GM21526 (cell line): ENCODE data around the gene GNB2.

ENCODE experiments used
- ATAC-seq: cut with Tn5 transposase; IDR thresholded peaks from one replicate; pipeline ENCODE4 v1.9.1; 2021; ENCODE audit warnings: moderate library complexity; ENCODE audit not compliant: unreplicated experiment, low FRiP score

GNB2 gene

DNA sequence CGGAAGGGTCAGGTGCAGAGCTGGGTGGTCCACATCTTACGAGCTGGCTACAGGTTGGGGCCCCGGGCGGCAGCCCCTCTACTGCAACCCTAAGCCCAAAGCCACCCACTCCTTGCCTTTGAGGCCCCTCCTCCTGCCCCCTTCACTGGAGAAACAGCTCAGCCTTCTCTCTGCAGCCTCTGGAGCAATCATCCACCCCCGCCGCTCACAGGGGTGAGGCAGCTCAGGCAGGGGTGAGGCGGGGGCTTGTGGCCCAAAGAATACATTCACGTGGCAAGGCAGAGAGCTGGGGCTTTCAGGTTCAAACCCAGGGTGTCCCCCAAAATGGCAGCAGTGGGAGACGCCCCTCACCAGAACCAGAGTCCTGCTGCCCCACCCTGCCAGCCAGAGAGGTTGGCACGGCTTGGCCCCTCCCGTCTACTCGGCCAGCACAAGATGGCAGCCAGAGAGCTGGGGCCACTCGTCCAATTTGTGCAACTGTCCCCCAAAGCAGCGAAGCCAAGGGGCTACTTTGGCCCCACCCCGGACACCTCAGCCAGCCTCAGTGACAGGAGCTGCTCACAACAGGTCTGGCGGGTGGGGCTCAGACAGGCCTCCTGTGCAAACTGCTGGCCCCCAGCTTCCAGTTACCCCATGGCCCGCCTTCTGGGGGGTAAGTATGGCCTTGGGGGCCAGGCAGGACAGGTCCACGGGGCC lies 7.2 kb downstream of the GNB2 start:
- ATAC-seq = no peak

DNA sequence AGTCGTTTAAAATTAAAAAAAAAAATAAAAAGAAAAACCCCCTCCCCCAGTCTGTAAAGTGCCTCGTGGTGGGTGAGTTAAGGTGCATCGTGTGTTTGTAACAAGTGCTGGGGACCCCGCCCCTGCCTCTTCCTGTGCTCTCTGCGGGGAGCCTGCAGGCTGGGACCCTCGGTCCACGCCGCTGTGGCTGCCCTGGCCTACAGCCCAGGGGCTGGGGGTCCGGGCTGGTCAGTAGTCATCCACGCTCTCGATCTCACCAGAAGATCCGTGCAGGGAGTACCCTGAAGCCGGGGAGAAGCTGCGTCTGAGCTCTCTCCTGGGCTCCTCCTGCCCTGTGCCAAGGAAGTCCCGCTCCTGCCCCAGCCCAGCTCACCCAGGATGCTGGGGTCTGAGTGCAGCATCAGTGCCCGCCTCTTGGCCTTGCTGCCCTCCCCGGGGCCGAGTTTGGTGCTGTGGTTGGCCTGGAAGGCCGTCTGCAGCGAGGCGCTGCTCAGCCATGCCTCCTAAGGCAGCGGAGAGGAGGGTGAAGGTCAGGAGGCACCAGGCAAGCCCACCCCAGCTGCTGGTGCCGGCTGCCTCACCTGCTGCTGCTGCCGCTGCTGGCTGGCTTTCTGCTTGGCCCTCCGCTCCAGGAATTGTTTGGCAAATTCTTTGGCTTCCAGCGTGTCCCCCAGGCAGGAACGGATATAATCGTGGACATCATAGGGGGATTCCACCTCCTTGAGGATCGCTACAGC lies 8.1 kb downstream of the GNB2 start:
- no peak for ATAC-seq

GRCh38 chr7:100682228-100682741 lies 8.7 kb downstream of the GNB2 start:
- no peak for ATAC-seq

DNA sequence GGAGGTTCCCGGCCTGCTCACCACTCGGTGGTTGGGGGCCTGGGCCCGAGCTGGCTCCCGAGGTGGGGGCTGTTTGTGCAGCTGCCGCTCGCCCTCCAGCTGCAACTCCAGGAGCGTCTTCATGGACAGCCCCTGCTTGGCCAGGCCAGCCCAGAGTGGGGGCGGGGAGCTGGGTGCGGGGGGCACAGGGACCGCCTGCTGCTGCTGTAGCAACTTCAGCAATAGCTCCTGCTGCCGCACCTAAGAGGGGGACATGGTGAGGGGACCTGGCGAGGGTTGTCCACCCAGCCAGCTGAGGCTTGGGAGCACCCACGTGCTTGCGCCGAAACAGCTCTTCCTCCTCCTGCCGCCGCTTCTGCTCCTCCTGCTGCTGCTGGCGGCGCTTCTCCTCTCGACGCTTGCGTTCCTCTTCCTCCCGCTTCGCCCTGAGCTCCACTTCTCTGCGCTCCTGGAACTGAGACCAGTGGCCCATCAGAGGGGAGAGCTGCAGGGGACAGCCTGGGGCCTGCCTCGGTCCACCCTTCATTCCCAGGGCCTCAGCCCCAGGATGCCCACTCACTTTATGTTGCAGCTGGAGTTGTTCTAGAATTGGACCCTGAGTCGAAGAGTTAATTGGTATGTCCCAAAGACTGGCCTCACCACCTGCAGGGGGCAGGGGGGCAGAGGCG lies 9.6 kb downstream of the GNB2 start:
- ATAC-seq = no peak

GRCh38 chr7:100683659-100684533 lies 10.4 kb downstream of the GNB2 start:
- ATAC-seq = no peak

GRCh38 chr7:100684534-100685042 lies 11.0 kb downstream of the GNB2 start:
- ATAC-seq = no peak

DNA sequence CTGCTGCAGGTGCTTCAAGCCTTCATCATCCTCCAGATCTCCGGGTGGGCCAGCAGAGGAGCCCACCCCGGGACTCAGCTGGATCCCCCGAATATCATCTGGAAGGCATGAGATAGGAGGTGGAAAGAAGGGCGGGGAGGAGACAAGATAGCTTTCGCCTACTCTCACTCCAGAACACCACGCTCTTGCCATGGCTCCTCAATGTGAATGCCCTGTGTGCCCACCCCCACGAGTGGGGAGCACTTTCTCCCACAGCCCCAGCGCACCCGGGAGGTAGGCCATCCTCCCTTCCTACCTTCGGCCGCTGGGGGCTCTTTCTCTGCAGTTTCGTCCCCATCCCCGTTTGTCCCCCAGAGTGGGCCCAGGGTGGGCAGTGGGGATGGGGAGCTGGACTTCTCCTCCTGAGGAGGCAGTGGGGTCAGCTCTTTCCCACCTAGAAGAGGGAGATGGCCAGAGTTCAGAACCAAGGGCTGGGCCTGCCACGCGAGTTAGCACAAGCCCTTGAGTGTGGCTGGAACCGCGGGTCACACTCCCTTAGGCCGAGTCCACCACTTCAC lies 11.6 kb downstream of the GNB2 start:
- ATAC-seq = no peak

DNA sequence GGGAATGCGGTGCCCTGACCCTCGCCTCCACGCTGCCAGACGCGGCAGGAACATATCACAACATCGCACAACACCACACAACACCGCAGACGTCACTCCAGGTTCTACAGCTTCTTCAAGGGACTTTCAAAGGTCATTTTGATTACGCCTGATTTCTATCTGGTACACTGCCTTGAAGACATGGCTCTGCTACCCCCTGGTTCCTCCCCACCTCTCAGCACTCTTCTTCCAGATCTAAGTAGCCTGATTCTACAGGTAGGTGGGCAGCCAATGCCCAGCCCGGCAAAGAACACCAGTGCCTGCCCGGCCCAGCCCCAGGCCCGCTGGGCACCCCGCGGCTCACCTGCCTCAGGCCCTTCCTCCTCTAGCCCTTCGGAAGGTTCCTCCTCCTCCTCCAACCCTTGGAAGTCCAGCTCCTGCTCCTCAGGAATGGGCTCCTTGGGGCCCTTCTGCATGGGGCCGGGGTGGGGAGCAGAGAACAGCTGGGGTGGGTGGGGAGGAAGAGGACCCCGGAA lies 12.1 kb downstream of the GNB2 start:
- no peak for ATAC-seq

GRCh38 chr7:100686201-100686821 lies 12.8 kb downstream of the GNB2 start:
- no peak for ATAC-seq

GRCh38 chr7:100686822-100687211 lies 13.3 kb downstream of the GNB2 start:
- ATAC-seq = no peak

DNA sequence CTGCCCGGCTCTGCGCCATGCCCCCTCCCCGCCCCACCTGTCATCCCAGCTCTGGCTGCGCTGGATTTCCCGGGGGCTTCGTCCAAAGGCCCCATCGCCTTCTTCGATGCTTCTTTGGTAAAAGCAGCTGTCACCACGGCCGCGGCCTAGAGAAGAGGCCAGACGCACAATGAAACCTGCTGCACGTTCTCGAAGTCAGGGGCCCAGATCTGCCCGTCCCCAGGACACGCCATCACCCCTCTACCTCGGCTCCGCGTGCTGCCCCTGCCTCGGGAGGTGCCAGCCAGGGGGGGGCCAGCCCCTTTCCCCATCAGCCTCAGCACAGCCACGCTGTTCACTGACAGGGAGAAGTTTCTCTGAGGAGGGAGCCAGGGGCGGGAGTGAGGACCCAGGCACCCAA lies 13.7 kb downstream of the GNB2 start:
- no peak for ATAC-seq

DNA sequence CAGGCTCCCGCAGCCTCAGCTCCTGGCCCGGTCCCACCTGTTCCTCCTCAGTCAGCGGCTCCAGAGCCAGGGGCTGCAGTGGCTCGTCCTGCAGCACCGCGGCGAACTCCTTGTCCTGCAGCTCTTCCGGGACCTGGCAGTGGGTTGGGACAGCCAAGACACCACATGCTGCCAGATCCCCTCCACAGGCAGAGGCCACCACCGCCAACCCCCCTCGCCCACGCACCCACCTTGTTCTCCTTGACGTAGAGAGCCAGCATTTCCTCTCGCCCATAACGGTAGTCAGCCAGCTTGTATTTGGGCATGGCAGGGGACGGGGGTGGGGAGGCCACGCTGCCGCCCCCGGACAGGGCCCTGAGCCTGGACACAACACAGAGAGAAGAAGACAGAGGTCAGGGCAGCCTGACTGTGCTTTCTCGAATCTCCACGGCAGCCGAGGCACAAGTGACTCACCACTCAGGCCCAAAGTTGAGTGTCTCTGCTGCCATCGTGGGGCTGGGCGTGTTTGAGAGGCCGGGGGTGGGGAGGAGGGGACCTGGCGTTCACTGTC lies 14.3 kb downstream of the GNB2 start:
- no peak for ATAC-seq

DNA sequence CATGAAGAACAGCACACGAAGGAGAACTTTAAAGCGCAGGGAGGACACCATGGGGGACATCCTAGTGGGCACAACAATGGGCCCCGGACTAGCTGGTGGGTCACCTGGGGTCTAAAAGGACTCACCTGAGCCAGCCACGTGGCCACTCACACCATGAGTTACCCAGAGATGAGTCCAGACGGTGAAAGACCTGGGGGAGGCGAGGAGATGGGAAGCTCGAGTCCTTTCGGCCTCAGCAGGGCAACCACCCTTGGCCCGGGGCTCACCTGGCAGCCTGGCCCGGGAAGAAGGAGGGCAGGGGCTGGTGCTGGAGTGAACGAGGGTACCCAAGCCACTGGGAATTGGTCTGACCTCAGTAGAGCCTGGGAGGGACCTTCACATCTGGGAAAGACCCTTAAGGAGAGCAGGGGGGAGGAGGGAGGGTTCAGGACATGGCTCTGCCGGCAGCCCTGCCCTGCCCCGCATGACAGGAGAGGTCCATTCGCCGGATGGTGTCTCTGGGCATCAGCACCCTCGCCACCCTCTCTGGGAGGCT lies 14.9 kb downstream of the GNB2 start:
- no peak for ATAC-seq

GRCh38 chr7:100689230-100690135 lies 15.9 kb downstream of the GNB2 start:
- no peak for ATAC-seq

GRCh38 chr7:100691676-100692577 lies 18.4 kb downstream of the GNB2 start:
- ATAC-seq = no peak

DNA sequence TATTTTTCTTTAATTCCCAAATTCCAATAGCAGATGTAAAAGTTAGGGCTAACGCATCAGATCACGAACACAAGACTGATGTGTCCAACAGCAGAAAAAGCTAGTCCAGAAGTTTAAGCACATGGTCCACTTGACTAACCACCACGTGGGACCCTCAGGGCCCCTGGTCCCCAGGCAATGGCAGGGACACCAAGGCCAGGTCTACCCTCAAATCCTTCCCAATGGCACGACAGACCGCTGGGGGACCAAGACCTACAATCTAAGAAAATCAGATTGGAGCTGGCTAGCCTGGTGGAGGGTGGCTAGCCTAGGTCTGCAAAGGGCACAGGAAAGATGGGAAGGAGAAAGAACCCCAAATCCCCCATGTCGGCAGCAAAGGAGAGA lies 19.0 kb downstream of the GNB2 start:
- ATAC-seq = no peak
